ENCODE data around the gene AIFM3.

AIFM3 gene

DNA sequence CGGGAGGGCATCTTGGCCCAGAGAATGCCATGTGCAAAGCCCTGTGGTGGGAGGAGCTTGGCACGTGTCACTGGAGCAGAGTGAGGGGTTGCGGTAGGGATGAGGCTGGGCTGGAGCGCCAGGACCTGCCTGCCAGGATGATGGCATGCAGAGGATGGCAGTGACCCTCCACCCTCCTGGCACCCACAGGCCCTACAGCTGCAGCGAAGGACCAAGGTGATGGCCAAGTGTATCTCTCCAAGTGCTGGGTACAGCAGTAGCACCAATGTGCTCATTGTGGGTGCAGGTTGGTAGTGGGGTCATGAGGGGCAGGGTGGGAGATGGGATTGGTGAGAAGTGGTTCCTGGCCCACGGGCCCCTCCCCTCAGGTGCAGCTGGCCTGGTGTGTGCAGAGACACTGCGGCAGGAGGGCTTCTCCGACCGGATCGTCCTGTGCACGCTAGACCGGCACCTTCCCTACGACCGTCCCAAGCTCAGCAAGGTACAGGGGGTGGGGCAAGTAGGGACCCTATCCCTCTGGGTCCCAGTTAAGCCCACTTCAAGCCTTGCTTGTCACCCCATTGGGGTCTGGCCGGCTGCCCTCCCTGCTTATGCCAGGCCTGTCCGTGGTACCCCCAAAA lies 7.4 kb downstream of the AIFM3 start:
- FAIRE-seq (peak; percentile 86), DNase-seq (ENCODE audit: low spot score) (no peak)

GRCh38 chr22:20975541-20976290 lies 8.7 kb downstream of the AIFM3 start:
- FAIRE-seq = no peak
- DNase-seq (ENCODE audit: low spot score) = no peak

GRCh38 chr22:20976291-20976877 lies 9.3 kb downstream of the AIFM3 start:
- FAIRE-seq (peak; percentile 61), DNase-seq (ENCODE audit: low spot score) (no peak)

- no peak for DNase-seq (ENCODE audit: low spot score)
- FAIRE-seq = peak; percentile 83
These were observed 10.0 kb downstream of the AIFM3 start for GRCh38 chr22:20977019-20977418.

- FAIRE-seq (no peak), DNase-seq (ENCODE audit: low spot score) (no peak)
These were observed 10.6 kb downstream of the AIFM3 start for GRCh38 chr22:20977516-20978170.

- FAIRE-seq = no peak
These were observed 11.4 kb downstream of the AIFM3 start for GRCh38 chr22:20978419-20978818.

DNA sequence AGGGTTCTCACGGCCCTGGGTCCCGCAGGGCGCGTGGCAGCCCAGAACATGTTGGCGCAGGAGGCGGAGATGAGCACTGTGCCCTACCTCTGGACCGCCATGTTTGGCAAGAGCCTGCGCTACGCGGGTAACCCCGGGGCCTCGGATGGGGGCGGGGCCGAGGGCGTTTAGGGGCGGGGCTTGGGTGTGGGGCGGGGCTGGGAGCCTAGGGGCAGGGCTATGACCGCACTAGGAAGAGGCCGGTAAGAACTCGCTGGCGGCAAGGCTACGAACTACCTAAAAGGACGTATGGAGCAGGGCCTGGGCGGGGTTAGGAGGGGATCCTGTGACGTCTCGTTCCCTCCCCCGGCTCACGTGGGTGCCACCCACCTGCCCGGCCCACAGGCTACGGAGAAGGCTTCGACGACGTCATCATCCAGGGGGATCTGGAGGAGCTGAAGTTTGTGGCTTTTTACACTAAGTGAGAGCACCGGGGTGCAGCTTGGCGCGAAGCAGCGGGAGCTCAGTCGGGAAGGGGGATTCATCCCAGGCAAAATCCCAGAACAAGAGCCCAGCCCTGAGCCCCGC lies 12.3 kb downstream of the AIFM3 start:
- DNase-seq (ENCODE audit: low spot score) (no peak), FAIRE-seq (no peak)

More at GRCh38 chr22:20978419-20978818, 11.4 kb downstream of the AIFM3 start:
- DNase-seq (ENCODE audit: low spot score) = no peak

DNA sequence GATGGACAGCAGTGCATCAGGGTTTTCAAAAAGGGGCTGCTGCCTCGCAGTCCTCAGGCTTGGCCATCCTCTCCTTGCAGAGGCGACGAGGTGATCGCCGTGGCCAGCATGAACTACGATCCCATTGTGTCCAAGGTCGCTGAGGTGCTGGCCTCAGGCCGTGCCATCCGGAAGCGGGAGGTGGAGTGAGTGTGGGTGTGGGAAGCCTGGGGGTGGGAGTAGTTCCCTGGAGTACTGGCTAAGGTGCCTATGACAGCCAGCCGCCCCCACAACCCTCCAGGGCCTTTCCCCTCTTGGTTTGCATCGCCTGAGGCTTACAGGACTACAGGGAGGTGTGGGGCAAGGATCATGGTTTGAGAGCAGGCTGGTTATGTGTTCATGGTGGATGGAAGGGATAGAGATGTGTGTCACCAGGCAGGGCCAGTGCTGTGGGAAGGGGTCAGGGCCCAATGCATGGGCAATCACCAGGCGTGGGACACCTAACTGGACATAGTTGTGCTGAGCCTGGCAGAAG lies 12.9 kb downstream of the AIFM3 start:
- DNase-seq (ENCODE audit: low spot score) (no peak), FAIRE-seq (no peak)

- no peak for FAIRE-seq
- no peak for DNase-seq (ENCODE audit: low spot score)
These were observed 13.5 kb downstream of the AIFM3 start for GRCh38 chr22:20980523-20980922.

DNA sequence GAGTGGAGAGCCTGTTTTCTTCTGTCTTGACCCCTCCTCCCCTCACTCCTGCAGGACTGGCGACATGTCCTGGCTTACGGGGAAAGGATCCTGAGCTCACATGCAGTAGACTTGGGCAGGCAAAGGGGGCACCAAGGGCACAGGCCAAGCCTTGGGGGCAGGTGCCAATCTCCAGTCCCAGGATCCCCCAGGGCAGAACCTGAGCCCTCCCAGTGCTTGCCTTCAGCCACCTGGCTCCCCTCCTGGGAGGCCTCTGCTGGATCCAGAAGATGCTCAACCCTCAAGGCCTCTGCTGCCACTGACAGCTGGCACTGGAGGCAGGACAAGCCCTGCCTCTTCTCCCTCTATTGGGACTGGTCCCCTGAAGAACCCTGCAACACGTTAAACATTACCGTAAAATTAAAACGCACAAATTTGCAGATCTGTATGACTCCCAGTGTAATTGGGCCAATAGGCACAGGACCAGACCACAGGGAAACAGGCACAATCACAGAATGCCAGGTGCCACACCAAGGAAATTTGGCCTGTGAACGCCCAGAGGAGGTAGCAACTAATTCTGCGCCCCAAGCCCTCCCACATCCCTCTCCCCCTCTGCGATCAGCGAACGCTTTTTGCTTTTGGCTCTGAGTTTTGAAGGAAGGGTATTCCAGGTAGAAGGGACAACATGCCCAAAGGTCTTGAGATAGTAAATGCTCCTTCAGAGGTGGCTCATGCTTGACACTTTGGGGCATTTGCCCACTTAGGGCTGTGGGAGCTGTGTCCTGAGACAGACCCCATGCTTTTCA lies 14.1 kb downstream of the AIFM3 start:
- FAIRE-seq (no peak), DNase-seq (ENCODE audit: low spot score) (no peak)

GRCh38 chr22:20981787-20982562 lies 14.9 kb downstream of the AIFM3 start, which contains the start of gene LZTR1:
Gene LZTR1, plus strand, starts transcription at chr22:20982297. Its CDS starts 75 bp downstream, at chr22:20982372.
- FAIRE-seq = peak; percentile 98
- peak; percentile 96 for DNase-seq (ENCODE audit: low spot score)

- FAIRE-seq = no peak
- no peak for DNase-seq (ENCODE audit: low spot score)
These were observed 15.5 kb downstream of the AIFM3 start for GRCh38 chr22:20982563-20982882.

DNA sequence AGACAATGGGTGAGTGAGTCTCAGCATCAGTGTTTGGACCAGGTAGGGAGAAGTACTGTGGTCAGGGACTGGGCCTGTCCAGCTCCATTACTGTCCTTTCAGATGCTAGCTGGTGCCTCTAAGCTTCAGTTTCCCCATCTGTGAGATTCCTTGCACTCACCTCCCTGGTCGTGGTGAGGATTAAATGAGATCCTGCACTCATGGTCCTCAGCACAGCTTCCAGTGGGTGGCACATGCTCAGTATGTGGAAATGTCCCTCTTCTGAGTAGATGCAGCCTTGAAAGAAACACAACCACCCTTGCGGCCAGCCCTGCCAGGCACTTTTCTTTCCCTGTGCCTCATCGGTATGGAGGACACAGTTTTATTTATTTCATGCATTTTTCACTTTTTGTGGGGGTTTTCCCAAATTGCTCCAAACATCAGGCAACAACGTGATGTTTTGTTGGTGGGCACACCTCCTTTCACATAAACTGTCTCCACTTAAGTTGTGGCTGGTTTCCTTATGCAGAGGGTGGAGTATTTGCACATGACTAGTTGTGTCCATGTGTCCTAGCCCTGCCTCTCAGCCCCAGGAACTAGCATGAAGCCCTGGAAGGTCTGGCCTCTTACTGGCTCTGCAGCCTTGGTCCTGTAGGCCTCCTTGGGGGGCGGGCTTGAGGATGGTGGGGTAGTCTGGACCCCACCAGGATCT lies 16.2 kb downstream of the AIFM3 start:
- FAIRE-seq (no peak), DNase-seq (ENCODE audit: low spot score) (no peak)

DNA sequence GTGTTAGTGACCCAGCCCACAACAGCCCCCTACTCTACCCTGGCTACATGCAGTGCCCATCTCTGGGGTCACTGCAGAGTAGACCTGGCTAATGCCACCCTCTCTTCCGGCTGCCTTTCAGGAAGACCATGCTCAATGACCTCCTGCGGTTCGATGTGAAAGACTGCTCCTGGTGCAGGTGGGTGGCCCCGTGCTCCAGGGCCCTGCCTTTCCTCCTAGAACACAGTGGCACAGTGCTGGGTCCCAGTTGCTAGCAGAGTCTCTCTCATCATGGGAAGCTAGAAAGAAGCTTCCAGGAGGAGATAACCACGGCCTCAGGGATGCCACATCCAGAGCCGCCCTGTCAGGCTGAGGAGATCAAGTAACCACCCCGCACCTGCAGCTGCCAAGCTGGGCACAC lies 18.7 kb downstream of the AIFM3 start:
- DNase-seq (ENCODE audit: low spot score) = no peak
- no peak for FAIRE-seq

GRCh38 chr22:20986365-20986764 lies 19.3 kb downstream of the AIFM3 start:
- no peak for DNase-seq (ENCODE audit: low spot score)
- no peak for FAIRE-seq

- no peak for DNase-seq (ENCODE audit: low spot score)
- FAIRE-seq = peak; percentile 35
These were observed 20.3 kb downstream of the AIFM3 start for GRCh38 chr22:20987375-20987774.

GRCh38 chr22:20988573-20989322 lies 21.7 kb downstream of the AIFM3 start:
- FAIRE-seq = peak; percentile 76
- DNase-seq (ENCODE audit: low spot score) = no peak

DNA sequence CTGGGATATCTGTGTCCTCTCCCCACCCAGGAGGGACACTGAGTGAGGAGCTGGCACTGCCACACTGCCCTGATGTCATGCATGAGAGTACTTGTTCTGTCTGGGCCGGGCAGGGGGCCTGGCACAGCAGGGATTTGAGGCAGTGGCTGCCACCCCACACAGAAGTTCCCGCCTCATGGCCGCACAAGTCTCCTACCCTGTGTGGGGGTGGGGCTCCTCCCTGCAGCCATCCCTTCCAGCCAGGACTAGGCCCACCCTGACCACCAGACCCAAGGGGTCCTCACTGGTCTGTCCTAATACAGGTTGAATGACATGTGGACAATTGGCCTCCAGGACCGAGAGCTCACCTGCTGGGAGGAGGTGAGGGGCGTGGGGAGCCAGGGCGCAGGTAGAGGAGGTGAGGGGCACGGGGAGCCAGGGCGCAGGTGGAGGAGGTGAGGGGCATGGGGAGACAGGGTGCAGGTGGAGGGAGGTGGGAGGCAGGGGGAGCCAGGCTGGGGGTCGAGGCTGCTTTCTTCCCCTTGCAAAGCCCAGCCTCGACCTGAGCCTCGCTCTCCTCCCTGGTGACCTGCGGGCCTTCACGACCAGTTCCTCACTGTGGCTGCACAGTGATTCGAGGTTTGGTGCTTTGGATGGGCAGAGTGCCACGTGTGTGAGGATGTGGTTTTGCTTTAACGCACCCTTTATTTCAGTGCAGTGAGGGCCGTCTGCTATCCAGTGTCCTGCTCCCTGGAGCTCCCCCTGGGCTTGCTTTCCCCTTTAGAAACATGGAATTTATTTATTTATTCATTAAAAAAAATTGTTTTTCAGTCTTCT lies 22.5 kb downstream of the AIFM3 start:
- FAIRE-seq = peak; percentile 52
- no peak for DNase-seq (ENCODE audit: low spot score)
